ENCODE results near the gene U2SURP.
"Not testable (repeated sequence)": the region's sequence is repeated elsewhere in the genome, so short reads cannot be mapped to it uniquely, and the experiment has no call there.

- TF ChIP-seq CTCF, POLR2A (IDR thresholded peaks at IDR 0.05): not testable (repeated sequence)
These were observed 12.5 kb upstream of the U2SURP start for GRCh38 chr3:142988826-142989225.

Measured in right lobe of liver (tissue), 4 donors.